Neural cell (in vitro differentiated cells): ENCODE results near the gene MT1HL1.

ENCODE experiments used
- EP300 ChIP-seq: fragments of 450-650 bp; conservative IDR thresholded peaks from 2 replicates; pipeline ENCODE4 v1.6.1; 2014; ENCODE audit warnings: antibody characterized with exemption, mild to moderate bottlenecking, moderate library complexity; ENCODE audit not compliant: poor library complexity, severe bottlenecking
- EZH2 ChIP-seq: fragments of 200-600, 300-800 bp; shearing (Covaris generic), sonication (generic); IDR thresholded peaks from 2 replicates; pipeline ENCODE4 v1.6.1; 2014; ENCODE audit warnings: antibody characterized with exemption, low read length, borderline replicate concordance, mild to moderate bottlenecking; ENCODE audit not compliant: insufficient read depth, poor library complexity, severe bottlenecking
- POLR2AphosphoS5 ChIP-seq: IDR thresholded peaks from 2 replicates; pipeline ENCODE4 v1.6.1; 2012
- RAD21 ChIP-seq: fragments of 450-650 bp; conservative IDR thresholded peaks from 2 replicates; pipeline ENCODE4 v1.6.1; 2014; ENCODE audit warnings: antibody characterized with exemption, mild to moderate bottlenecking, moderate library complexity

DNA sequence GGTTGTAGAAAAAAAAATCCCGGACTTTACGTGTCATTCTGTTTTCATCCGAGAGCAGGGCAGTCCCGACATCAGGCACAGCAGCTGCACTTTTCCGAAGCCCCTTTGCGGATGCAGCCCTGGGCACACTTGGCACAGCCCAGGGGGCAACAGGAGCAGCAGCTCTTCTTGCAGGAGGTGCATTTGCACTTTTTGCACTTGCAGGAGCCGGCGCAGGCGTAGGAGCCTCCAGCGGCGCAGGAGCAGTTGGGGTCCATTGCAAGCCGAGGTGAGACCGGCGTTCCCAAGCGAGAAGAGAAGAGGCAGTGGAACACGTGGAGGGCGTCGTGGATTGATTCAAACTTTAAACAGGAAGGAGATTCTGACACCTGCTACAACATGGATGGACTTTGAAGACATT is at the start of gene MT1HL1:
- TF ChIP-seq EZH2 (no peak), POLR2AphosphoS5 (no peak), RAD21 (no peak), EP300 (no peak)
